HG03520 (cell line): ENCODE results near the gene SDR42E2.

Experiments
- ATAC-seq: cut with Tn5 transposase; IDR thresholded peaks from one replicate; pipeline ENCODE4 v1.9.1; 2021; ENCODE audit warnings: mild to moderate bottlenecking, moderate library complexity; ENCODE audit not compliant: unreplicated experiment

SDR42E2 gene

GRCh38 chr16:22240023-22240710 lies 77.9 kb downstream of the SDR42E2 start:
- ATAC-seq, result no peak
